Stimulated activated CD4-positive, alpha-beta T cell treated with anti-CD3 and anti-CD28 coated beads, TNF-alpha, amount 100 ng/mL, for 4 hours (primary cell): ENCODE data around the gene C12orf50.
"Not testable (repeated sequence)": the region's sequence is repeated elsewhere in the genome, so short reads cannot be mapped to it uniquely, and the experiment has no call there.

ENCODE experiments used
- DNase-seq, 3 experiments: peaks; one replicate each; pipeline ENCODE4 v3.0.0-alpha.2; 2020; ENCODE audit warnings: low read depth in 3 of 3

Gene C12orf50

GRCh38 chr12:87988534-87988933 lies 40.7 kb downstream of the C12orf50 start:
- no peak for DNase-seq

- no peak for DNase-seq
Measured at GRCh38 chr12:87985069-87985675, 44.0 kb downstream of the C12orf50 start.

GRCh38 chr12:87982208-87982607 lies 47.0 kb downstream of the C12orf50 start:
- no peak for DNase-seq

GRCh38 chr12:87981495-87981894 lies 47.7 kb downstream of the C12orf50 start:
- DNase-seq = no peak

GRCh38 chr12:87975879-87976278 lies 53.3 kb downstream of the C12orf50 start:
- no peak for DNase-seq

- no peak for DNase-seq
Measured at GRCh38 chr12:87967871-87968270, 61.3 kb downstream of the C12orf50 start.

- no peak for DNase-seq
Measured at GRCh38 chr12:87960566-87960965, 68.6 kb downstream of the C12orf50 start.

- not testable (repeated sequence) for DNase-seq
Measured at GRCh38 chr12:87954028-87954427, 75.2 kb downstream of the C12orf50 start.

GRCh38 chr12:87953256-87953860 lies 75.8 kb downstream of the C12orf50 start:
- no peak for DNase-seq

GRCh38 chr12:87952850-87953249 lies 76.4 kb downstream of the C12orf50 start:
- no peak for DNase-seq

- no peak for DNase-seq
Measured at GRCh38 chr12:87952223-87952622, 77.0 kb downstream of the C12orf50 start.

GRCh38 chr12:87943762-87944161 lies 85.4 kb downstream of the C12orf50 start:
- DNase-seq = no peak

GRCh38 chr12:87943023-87943422 lies 86.2 kb downstream of the C12orf50 start:
- DNase-seq = no peak

- DNase-seq = no peak
Measured at GRCh38 chr12:87939182-87939581, 90.0 kb downstream of the C12orf50 start.

GRCh38 chr12:87935216-87935615 lies 94.0 kb downstream of the C12orf50 start:
- no peak for DNase-seq

- no peak for DNase-seq
Measured at GRCh38 chr12:87933991-87934390, 95.2 kb downstream of the C12orf50 start.

GRCh38 chr12:87931812-87932211 lies 97.4 kb downstream of the C12orf50 start:
- DNase-seq = no peak

GRCh38 chr12:87930627-87931026 lies 98.6 kb downstream of the C12orf50 start:
- no peak for DNase-seq
